ENCODE data around the gene LPAR1.
"Not testable (repeated sequence)": the region's sequence is repeated elsewhere in the genome, so short reads cannot be mapped to it uniquely, and the experiment has no call there.

Gene LPAR1

GRCh38 chr9:111038331-111039230 is at the start of gene LPAR1:
Gene LPAR1, minus strand, starts transcription at chr9:111038470. Its CDS starts 66,353 bp downstream, at chr9:110972117.
- DNase-seq: no peak

- DNase-seq: no peak
Measured at GRCh38 chr9:111078391-111079038, 40.2 kb upstream of the LPAR1 start.

GRCh38 chr9:111076519-111076918 is 38.2 kb upstream of the LPAR1 start:
- DNase-seq: no peak

- no peak for DNase-seq
Measured at GRCh38 chr9:111076042-111076441, 37.8 kb upstream of the LPAR1 start.

GRCh38 chr9:111074395-111074794 is 36.1 kb upstream of the LPAR1 start:
- no peak for DNase-seq

- no peak for DNase-seq
Measured at GRCh38 chr9:111069183-111069582, 30.9 kb upstream of the LPAR1 start.

- no peak for DNase-seq
Measured at GRCh38 chr9:111068771-111069170, 30.5 kb upstream of the LPAR1 start.

- DNase-seq: no peak
Measured at GRCh38 chr9:111068383-111068730, 30.1 kb upstream of the LPAR1 start.

GRCh38 chr9:111066468-111066867 is 28.2 kb upstream of the LPAR1 start:
- no peak for DNase-seq

- no peak for DNase-seq
Measured at GRCh38 chr9:111065414-111065813, 27.1 kb upstream of the LPAR1 start.

GRCh38 chr9:111064160-111064837 is 26.0 kb upstream of the LPAR1 start:
- DNase-seq: no peak

- DNase-seq: no peak
Measured at GRCh38 chr9:111063332-111063731, 25.1 kb upstream of the LPAR1 start.

- no peak for DNase-seq
Measured at GRCh38 chr9:111058166-111058565, 19.9 kb upstream of the LPAR1 start.

- DNase-seq: no peak
Measured at GRCh38 chr9:111056538-111056937, 18.3 kb upstream of the LPAR1 start.

GRCh38 chr9:111052791-111053190 is 14.5 kb upstream of the LPAR1 start:
- no peak for DNase-seq

- DNase-seq: no peak
Measured at GRCh38 chr9:111051400-111051799, 13.1 kb upstream of the LPAR1 start.

GRCh38 chr9:111050819-111051218 is 12.5 kb upstream of the LPAR1 start:
- DNase-seq: no peak

GRCh38 chr9:111047287-111047686 is 9.0 kb upstream of the LPAR1 start:
- DNase-seq: not testable (repeated sequence)

- no peak for DNase-seq
Measured at GRCh38 chr9:111041902-111042301, 3.6 kb upstream of the LPAR1 start.

- no peak for DNase-seq
Measured at GRCh38 chr9:111040494-111040893, 2.2 kb upstream of the LPAR1 start.

GRCh38 chr9:111039231-111039906 is 1.1 kb upstream of the LPAR1 start:
- DNase-seq: no peak

GRCh38 chr9:111037708-111038330 is 451 bp downstream of the LPAR1 start:
- DNase-seq: no peak

- DNase-seq: no peak
Measured at GRCh38 chr9:111037356-111037707, 938 bp downstream of the LPAR1 start.

All from activated CD4-positive, alpha-beta T cell treated with anti-CD3 and anti-CD28 coated beads, Interleukin-2, amount 50 U/mL, for 48 hours (primary cell).